Measurements from ENCODE around the gene CLCN1. TPM values are rescaled to one million over a fixed set of nuclear protein-coding genes. Genes with fewer than 3 reads are reported as not detected.

CLCN1 gene
- polyA plus RNA-seq, 2 of the 4 experiments (the other 2 are of a cell fraction) = 0.08 TPM; not detected in 1

- TF ChIP-seq CTCF (IDR thresholded peaks at IDR 0.05) (no peak), MYC (IDR thresholded peaks at IDR 0.05; ENCODE audit: borderline replicate concordance, low read length) (no peak), ZSCAN20 (CRISPR knock-in tag; IDR thresholded peaks at IDR 0.05) (no peak), CHD2 (IDR thresholded peaks at IDR 0.05; ENCODE audit: low read length, partially characterized antibody) (no peak), POLR2A (IDR thresholded peaks at IDR 0.05; ENCODE audit: low read length) (no peak), CHD4 (IDR thresholded peaks at IDR 0.05; ENCODE audit: borderline replicate concordance) (no peak), MAZ (IDR thresholded peaks at IDR 0.05; ENCODE audit: borderline replicate concordance, low read depth, low read length) (no peak), HDAC2 (IDR thresholded peaks at IDR 0.05) (no peak)
These were observed 69.0 kb downstream of the CLCN1 start (continued) for GRCh38 chr7:143384661-143385631.

- Histone ChIP-seq H3K4me1 (peaks cover 39% of the 10 kb centered on the region), H3K9me3 (no peaks in the 10 kb centered on the region), H3K4me2 (no peak overlapping the region), H3K4me3 (no peak overlapping the region), H3K27ac (no peak overlapping the region)
- DNase-seq (ENCODE audit: low read depth in 1 of 2, low spot score in 1 of 2) (no peak), FAIRE-seq (no peak), ATAC-seq (no peak)
- 88% methylated on average over 18 of the region's 19 CpGs for WGBS (ENCODE audit: missing lambda C conversion rate)
- TF ChIP-seq HOXA7 (CRISPR knock-in tag; IDR thresholded peaks at IDR 0.05) = no peak
- no peak for TF ChIP-seq POLR2AphosphoS2 (conservative IDR thresholded peaks at IDR 0.05; ENCODE audit: low read length)
- no peak for TF ChIP-seq RAD21 (conservative IDR thresholded peaks at IDR 0.05 in 1 of 2, IDR thresholded peaks at IDR 0.05 in 1 of 2)
- no peak for TF ChIP-seq SREBF2 (IDR thresholded peaks at IDR 0.05)
- TF ChIP-seq SMC3 (IDR thresholded peaks at IDR 0.05) = no peak
- TF ChIP-seq RARB (CRISPR knock-in tag; IDR thresholded peaks at IDR 0.05) = no peak
- TF ChIP-seq ELK1 (IDR thresholded peaks at IDR 0.05; ENCODE audit: low read depth, low read length) = no peak
- no peak for TF ChIP-seq FOXS1 (CRISPR knock-in tag; IDR thresholded peaks at IDR 0.05)
- no peak for TF ChIP-seq PBX3 (IDR thresholded peaks at IDR 0.05)
- no peak for TF ChIP-seq BCL3 (IDR thresholded peaks at IDR 0.05)
- no peak for TF ChIP-seq RCOR1 (IDR thresholded peaks at IDR 0.05; ENCODE audit: low read depth, low read length)
- TF ChIP-seq HMGXB4 (CRISPR knock-in tag; IDR thresholded peaks at IDR 0.05; ENCODE audit: borderline replicate concordance) = no peak
- no peak for TF ChIP-seq E2F6 (IDR thresholded peaks at IDR 0.05; ENCODE audit: borderline replicate concordance, low read depth)
- TF ChIP-seq KDM1A (IDR thresholded peaks at IDR 0.05; ENCODE audit: low read depth) = no peak
- no peak for TF ChIP-seq HES2 (IDR thresholded peaks at IDR 0.05)
- TF ChIP-seq RNF2 (IDR thresholded peaks at IDR 0.05; ENCODE audit: borderline replicate concordance, low read depth) = no peak
- no peak for TF ChIP-seq JUN (IDR thresholded peaks at IDR 0.05)
- no peak for TF ChIP-seq CHD4 (IDR thresholded peaks at IDR 0.05; ENCODE audit: borderline replicate concordance)
- TF ChIP-seq PHF8 (IDR thresholded peaks at IDR 0.05; ENCODE audit: borderline replicate concordance, low read depth) = no peak
- no peak for TF ChIP-seq JUNB (IDR thresholded peaks at IDR 0.05)
- CTCF ChIA-PET = no interaction called here
- POLR2A ChIA-PET = no interaction called here
These were observed 70.2 kb downstream of the CLCN1 start for GRCh38 chr7:143385891-143386781.
